ENCODE data around the gene ABCA1. TPM values are rescaled to one million over a fixed set of nuclear protein-coding genes. Genes with fewer than 3 reads are reported as not detected.

ABCA1 gene
- total and polyA plus RNA-seq, 2 of the 4 experiments (the other 2 are of a cell fraction): 5.8 to 52.2 TPM

Other genes with a start within 250 kb of the ABCA1 start
- not detected in 2 replicates for gene OR13D1, start 233.6 kb downstream of the ABCA1 start, total RNA-seq (2012; rRNA removed)
- gene OR13D1, start 233.6 kb downstream of the ABCA1 start, polyA plus RNA-seq (2012; rRNA removed): not detected in 2 replicates
- gene NIPSNAP3A, start 180.5 kb downstream of the ABCA1 start, total RNA-seq (2012; rRNA removed): 32.1 and 40.0 TPM in 2 replicates
- 16.2 and 21.4 TPM in 2 replicates for gene NIPSNAP3A, start 180.5 kb downstream of the ABCA1 start, polyA plus RNA-seq (2012; rRNA removed)
- gene NIPSNAP3B, start 164.0 kb downstream of the ABCA1 start, total RNA-seq (2012; rRNA removed): 0.18 and 0.28 TPM in 2 replicates
- gene NIPSNAP3B, start 164.0 kb downstream of the ABCA1 start, polyA plus RNA-seq (2012; rRNA removed): 0.24 and 0.33 TPM in 2 replicates